C4-2B (cell line): Measurements from ENCODE around the gene IGSF23.

ENCODE experiments used
- H3K27ac ChIP-seq: fragments of 450-650 bp; 2 replicates; pipeline ENCODE4 v1.5.1; 2017
- CTCF ChIP-seq: fragments of 450-650 bp; conservative IDR thresholded peaks from 2 replicates; pipeline ENCODE4 v1.5.1; 2017; ENCODE audit warnings: mild to moderate bottlenecking
- ZFX ChIP-seq: fragments of 450-650 bp; IDR thresholded peaks from 2 replicates; pipeline ENCODE4 v1.6.1; 2017

The IGSF23 gene

DNA sequence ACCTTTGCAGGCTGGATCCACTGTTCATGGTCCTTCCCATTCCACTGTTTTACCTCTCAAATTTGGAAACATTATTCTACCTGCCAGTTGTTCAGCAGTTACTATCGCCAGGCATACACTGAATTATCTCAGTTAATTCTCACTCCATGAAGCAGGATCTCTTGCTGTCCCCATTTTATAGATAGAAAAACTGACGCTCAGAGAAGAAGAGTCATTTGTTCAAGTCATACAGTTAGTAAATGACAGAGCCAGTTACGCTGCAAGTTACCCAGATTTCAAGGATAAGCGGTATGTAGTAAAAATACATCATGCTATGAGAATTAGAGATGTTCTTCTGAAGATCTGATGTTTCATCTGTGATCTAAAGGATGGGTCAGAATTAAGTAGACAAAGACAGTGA, 40.2 kb upstream of the IGSF23 start:
- H3K27ac ChIP-seq: no peak overlapping the region
- no peak for TF ChIP-seq ZFX
- no peak for TF ChIP-seq CTCF

DNA sequence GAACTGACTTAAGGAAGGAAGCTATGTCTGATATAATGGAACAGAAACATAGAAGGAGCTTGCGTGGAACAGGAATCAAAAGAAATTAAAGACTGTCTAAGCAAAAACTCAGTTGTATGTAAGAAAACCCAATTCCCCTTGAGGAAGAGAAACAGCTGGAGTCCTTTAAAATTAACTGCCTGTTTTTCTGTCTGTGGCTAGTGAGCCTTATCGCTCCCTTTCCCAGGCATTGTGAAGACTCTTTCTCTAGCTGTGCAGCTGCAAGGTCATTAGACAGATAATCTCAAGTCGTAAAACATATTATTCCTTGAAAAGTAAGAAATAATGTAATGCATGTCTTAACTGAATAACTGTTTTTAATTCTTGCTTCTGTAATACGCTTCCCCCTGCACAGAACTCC, 39.7 kb upstream of the IGSF23 start:
- H3K27ac ChIP-seq: no peak overlapping the region

DNA sequence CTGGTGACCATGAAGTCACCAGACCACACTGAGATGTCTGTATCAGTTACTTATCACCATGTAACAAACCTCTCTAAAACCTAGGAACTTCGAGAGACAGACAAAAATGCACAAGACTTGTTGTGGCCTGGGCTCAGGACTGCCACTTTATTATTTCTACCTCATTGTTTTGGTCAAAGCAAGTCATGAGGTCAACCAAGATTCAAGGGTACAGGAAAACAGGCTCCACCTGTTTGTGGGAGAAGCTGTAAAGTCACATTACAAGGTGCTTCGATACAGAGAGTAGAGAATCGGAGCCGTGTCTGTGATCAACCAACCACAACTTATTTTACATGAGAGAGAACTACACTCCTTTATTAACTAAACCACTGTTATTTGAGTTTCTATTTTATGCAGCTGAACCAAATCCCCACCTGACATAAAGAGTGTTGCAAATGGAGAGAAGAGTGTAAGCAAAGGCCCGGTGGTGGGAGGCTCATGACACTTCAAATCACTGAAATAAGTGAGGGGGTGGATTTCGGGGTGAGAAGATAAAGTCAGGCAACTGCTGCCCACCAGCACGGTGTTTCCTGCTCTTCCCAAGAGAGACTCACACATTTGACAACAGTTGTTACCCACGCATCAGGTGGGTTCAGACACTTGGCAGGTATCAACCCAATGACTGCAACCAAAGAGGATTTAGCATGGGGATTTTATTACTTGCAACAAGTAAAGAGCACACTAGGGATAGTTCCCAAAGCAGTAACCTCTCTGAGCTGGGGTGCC, 39.0 kb upstream of the IGSF23 start:
- no peak for TF ChIP-seq ZFX
- TF ChIP-seq CTCF: no peak

More for the DNA sequence above, 39.7 kb upstream of the IGSF23 start:
- no peak for TF ChIP-seq CTCF
- no peak for TF ChIP-seq ZFX

DNA sequence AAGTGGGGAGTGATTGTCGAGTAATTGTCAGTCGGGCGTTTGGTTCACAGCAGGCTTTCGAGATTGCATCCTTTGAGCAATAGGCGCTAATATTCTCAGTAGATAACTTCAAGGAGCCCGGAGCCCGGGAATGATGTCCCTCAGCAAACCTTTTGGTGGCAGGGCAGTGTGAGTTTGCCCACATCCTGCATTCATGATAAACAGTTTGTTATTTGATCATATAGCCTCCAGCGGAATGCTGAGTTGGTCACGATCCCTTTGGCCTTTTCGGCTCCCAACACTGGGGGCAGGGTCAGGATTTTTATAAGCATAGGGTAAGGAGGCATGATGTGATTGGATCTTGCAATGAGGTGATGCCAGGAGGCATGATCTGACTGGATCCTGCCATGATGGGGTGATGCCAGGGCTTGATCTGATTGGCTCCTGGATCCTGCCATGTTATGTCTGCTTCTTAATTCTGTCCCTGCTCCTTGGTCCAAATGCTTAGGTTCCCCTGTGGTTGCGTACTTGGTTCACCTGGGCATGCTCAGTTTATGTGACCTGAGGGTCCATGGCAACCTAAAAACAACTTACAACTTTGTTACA, 38.2 kb upstream of the IGSF23 start:
- TF ChIP-seq ZFX (no peak), CTCF (no peak)
- H3K27ac ChIP-seq: no peak overlapping the region

More for the DNA sequence above, 39.0 kb upstream of the IGSF23 start:
- no peak overlapping the region for H3K27ac ChIP-seq

GRCh38 chr19:44576843-44577565, 36.4 kb upstream of the IGSF23 start:
- TF ChIP-seq CTCF: peak; percentile 66
- no peak for TF ChIP-seq ZFX
- no peak overlapping the region for H3K27ac ChIP-seq

GRCh38 chr19:44577566-44577874, 35.8 kb upstream of the IGSF23 start:
- H3K27ac ChIP-seq: no peak overlapping the region
- TF ChIP-seq ZFX (no peak), CTCF (no peak)
